ENCODE data around the gene SMPDL3B.

SMPDL3B gene

GRCh38 chr1:27940870-27941560, 6.2 kb downstream of the SMPDL3B start:
- H3K27ac ChIP-seq = no peak overlapping the region

GRCh38 chr1:27941671-27942540, 7.1 kb downstream of the SMPDL3B start:
- H3K27ac ChIP-seq = no peak overlapping the region
- TF ChIP-seq CTCF (conservative IDR thresholded peaks at IDR 0.05) = no peak

More at GRCh38 chr1:27940870-27941560, 6.2 kb downstream of the SMPDL3B start:
- no peak for TF ChIP-seq CTCF (conservative IDR thresholded peaks at IDR 0.05)

DNA sequence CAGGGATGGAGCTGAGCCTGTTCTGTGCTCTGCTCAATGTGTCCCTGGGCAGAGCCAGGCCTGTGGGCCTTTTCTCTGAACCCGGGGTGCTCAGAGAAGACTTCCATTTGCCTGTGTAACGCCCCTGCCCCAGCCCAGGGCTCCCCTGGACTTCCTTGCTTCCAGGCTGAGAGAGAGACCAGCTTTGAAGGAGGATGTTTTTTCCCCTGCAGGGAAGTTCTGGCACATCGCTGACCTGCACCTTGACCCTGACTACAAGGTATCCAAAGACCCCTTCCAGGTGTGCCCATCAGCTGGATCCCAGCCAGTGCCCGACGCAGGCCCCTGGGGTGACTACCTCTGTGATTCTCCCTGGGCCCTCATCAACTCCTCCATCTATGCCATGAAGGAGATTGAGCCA, 10.2 kb downstream of the SMPDL3B start:
- no peak overlapping the region for H3K27ac ChIP-seq
- no peak for TF ChIP-seq CTCF (conservative IDR thresholded peaks at IDR 0.05)

GRCh38 chr1:27949027-27949426, 14.2 kb downstream of the SMPDL3B start:
- no peak for TF ChIP-seq CTCF (conservative IDR thresholded peaks at IDR 0.05)
- H3K27ac ChIP-seq = no peak overlapping the region

GRCh38 chr1:27951396-27951795, 16.6 kb downstream of the SMPDL3B start:
- H3K27ac ChIP-seq = no peak overlapping the region
- no peak for TF ChIP-seq CTCF (conservative IDR thresholded peaks at IDR 0.05)

DNA sequence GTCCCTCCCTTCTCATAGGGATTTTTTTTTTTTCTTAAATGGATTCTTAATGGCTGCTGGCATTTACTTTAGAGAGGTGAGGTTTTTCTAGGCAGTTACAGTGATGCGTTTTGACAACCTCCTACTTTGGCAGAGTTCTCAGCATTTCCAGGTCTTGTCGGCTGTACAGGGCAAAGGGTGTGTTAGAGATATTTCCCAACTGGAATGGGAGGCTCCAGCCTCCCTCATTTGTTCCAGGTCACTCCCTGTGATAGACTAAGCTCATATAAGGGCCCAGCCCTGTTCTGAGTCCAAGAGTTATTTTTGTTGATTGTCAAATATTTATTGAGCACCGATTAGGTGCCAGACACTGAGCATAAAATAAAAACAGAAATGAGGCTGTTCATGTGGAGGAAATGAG, 17.3 kb downstream of the SMPDL3B start:
- TF ChIP-seq CTCF (conservative IDR thresholded peaks at IDR 0.05) = no peak
- H3K27ac ChIP-seq = no peak overlapping the region

DNA sequence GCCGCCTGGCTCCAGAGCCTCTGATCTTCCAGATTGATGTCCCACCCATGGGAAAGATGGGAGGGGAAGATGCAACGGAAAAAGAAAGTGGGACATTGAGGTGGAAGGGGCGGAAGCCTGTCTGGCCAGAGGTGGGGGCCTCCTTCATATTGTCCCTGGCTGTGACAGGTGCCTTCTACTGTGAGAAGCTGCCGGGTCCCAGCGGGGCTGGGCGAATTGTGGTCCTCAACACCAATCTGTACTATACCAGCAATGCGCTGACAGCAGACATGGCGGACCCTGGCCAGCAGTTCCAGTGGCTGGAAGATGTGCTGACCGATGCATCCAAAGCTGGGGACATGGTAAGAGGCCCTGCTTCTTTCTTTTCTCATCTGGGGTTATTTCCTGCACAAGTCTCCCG, 19.4 kb downstream of the SMPDL3B start:
- no peak for TF ChIP-seq CTCF (conservative IDR thresholded peaks at IDR 0.05)
- H3K27ac ChIP-seq = no peak overlapping the region

Measured in VCaP (cell line).